Measurements from ENCODE around the gene SUPV3L1. TPM values are rescaled to one million over a fixed set of nuclear protein-coding genes. Genes with fewer than 3 reads are reported as not detected.
A peak's percentile ranks its signal among the peaks of the same experiment; 100 is the strongest.

SUPV3L1 gene
- total and polyA plus RNA-seq, 9 of the 15 experiments (the other 6 are each of a cell fraction or from before 2014, with no cell fraction given) = 45.2 to 156 (median 92.6) TPM

DNA sequence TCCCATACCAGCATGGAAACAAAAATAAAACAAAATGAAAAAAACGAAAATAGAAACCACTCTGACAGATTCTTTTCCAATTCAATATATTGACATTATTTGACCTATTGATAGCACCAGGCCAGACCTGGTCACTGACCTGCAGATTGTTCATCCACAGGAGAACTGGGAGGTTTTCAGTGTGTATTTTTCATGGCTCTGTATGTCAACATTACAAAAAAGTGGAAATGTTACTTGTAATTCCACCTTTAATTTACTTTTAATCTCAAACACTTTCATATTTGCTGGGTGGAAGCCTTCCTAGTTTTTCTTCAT is 43.0 kb downstream of the SUPV3L1 start:
- FAIRE-seq (no peak), ATAC-seq (no peak), DNase-seq (ENCODE audit: extremely low read depth in 1 of 4, low spot score in 3 of 4) (no peak)
- Histone ChIP-seq H3K79me2 (ENCODE audit: control insufficient read depth, insufficient read depth, low read length) (no peaks in the 10 kb centered on the region), H3K4me2 (ENCODE audit: insufficient read depth, low read length) (peak overlapping the region; percentile 90), H3K9me1 (ENCODE audit: control insufficient read depth, insufficient read depth, low read length) (no peaks in the 10 kb centered on the region), H3K9ac (ENCODE audit: insufficient read depth in 1 of 2, low read depth in 2 of 2, low read length in 2 of 2) (peak overlapping the region; percentile 70 to 79; a peak in 3 of 4 replicates), H2AFZ (ENCODE audit: low read depth, low read length) (peak overlapping the region; percentile 100), H3K4me3 (peak overlapping the region; percentile 24; the same call in 1 of the 2 replicates), H3K4me1 (replicated peaks in 1 of 2; ENCODE audit: control insufficient read depth in 2 of 2, insufficient read depth in 2 of 2, low read length in 2 of 2) (peaks cover 9 to 22% of the 10 kb centered on the region in 2 experiments; a peak in 4 of 5 replicates), H4K20me1 (replicated peaks; ENCODE audit: control insufficient read depth, insufficient read depth, low read length) (no peaks in the 10 kb centered on the region), H3K27me3 (ENCODE audit: control insufficient read depth in 2 of 2, insufficient read depth in 2 of 2, low read length in 2 of 2) (no peaks in the 10 kb centered on the region), H3K9me3 (replicated peaks; ENCODE audit: control insufficient read depth, insufficient read depth, low read depth, low read length) (no peaks in the 10 kb centered on the region), H3K36me3 (ENCODE audit: control insufficient read depth, insufficient read depth, low read length) (no peaks in the 10 kb centered on the region), H3K27ac (ENCODE audit: extremely low read depth, low read depth, low read length) (peak overlapping the region; percentile 94)
- 0% methylated on average over 1 of the region's 1 CpG for WGBS (ENCODE audit: insufficient coverage, low coverage, missing lambda C conversion rate)
- BruUV-seq (replicated peaks) = no TSS peak
- in situ Hi-C loops (cut with MboI) = no loop called here
- intact Hi-C loops (cut with micrococcal nuclease) = loop anchor here (5.0 kb wide), 1 partner anchor 236 kb away; the partner anchor contains the start of gene KIFBP
- ChIA-PET CTCF (ENCODE audit: low intra/inter-chr PET ratio) (interaction anchor here (0.9 to 1.3 kb wide), 2 partner anchors 97 to 170 kb away, joined by 3 to 4 read pairs; no protein-coding TSS in a partner anchor), POLR2A (interaction anchor here (0.7 to 1.0 kb wide), 4 partner anchors 9 to 94 kb away, joined by 3 to 5 read pairs (median 3); no protein-coding TSS in a partner anchor)
- TF ChIP-seq, protein P1, sequence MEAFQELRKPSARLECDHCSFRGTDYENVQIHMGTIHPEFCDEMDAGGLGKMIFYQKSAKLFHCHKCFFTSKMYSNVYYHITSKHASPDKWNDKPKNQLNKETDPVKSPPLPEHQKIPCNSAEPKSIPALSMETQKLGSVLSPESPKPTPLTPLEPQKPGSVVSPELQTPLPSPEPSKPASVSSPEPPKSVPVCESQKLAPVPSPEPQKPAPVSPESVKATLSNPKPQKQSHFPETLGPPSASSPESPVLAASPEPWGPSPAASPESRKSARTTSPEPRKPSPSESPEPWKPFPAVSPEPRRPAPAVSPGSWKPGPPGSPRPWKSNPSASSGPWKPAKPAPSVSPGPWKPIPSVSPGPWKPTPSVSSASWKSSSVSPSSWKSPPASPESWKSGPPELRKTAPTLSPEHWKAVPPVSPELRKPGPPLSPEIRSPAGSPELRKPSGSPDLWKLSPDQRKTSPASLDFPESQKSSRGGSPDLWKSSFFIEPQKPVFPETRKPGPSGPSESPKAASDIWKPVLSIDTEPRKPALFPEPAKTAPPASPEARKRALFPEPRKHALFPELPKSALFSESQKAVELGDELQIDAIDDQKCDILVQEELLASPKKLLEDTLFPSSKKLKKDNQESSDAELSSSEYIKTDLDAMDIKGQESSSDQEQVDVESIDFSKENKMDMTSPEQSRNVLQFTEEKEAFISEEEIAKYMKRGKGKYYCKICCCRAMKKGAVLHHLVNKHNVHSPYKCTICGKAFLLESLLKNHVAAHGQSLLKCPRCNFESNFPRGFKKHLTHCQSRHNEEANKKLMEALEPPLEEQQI (IDR thresholded peaks at IDR 0.05) = 0 out of 2 replicates have a peak, but pooled peaks have one; percentile 28
- TF ChIP-seq L3MBTL2 (IDR thresholded peaks at IDR 0.05) (peak; percentile 36; the same call in 1 of the 2 replicates), AFF1 (IDR thresholded peaks at IDR 0.05; ENCODE audit: low read depth in 1 of 2, partially characterized antibody in 2 of 2) (no peak), MTA1 (IDR thresholded peaks at IDR 0.05; ENCODE audit: borderline replicate concordance) (no peak), NFIC (IDR thresholded peaks at IDR 0.05) (0 out of 2 replicates have a peak, but pooled peaks have one; percentile 4), NCOA4 (IDR thresholded peaks at IDR 0.05; ENCODE audit: partially characterized antibody) (no peak), TRIM25 (IDR thresholded peaks at IDR 0.05; ENCODE audit: borderline replicate concordance) (no peak), BACH1 (tag; IDR thresholded peaks at IDR 0.05) (no peak), GATAD2B (IDR thresholded peaks at IDR 0.05; ENCODE audit: borderline replicate concordance) (0 out of 2 replicates have a peak, but pooled peaks have one; percentile 59), NELFE (IDR thresholded peaks at IDR 0.05; ENCODE audit: insufficient read depth, insufficient read length) (no peak)
- TF ChIP-seq, protein P2, sequence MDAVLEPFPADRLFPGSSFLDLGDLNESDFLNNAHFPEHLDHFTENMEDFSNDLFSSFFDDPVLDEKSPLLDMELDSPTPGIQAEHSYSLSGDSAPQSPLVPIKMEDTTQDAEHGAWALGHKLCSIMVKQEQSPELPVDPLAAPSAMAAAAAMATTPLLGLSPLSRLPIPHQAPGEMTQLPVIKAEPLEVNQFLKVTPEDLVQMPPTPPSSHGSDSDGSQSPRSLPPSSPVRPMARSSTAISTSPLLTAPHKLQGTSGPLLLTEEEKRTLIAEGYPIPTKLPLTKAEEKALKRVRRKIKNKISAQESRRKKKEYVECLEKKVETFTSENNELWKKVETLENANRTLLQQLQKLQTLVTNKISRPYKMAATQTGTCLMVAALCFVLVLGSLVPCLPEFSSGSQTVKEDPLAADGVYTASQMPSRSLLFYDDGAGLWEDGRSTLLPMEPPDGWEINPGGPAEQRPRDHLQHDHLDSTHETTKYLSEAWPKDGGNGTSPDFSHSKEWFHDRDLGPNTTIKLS (IDR thresholded peaks at IDR 0.05; ENCODE audit: borderline replicate concordance, low read depth) = no peak

Measured in K562 (cell line).